Urothelium cell line (cell line): ENCODE results near the gene PTGDR2.

Experiments
- DNase-seq: peaks from one replicate; pipeline ENCODE4 v3.0.0; 2011; ENCODE audit warnings: low spot score, mixed read lengths
- FAIRE-seq: peaks from 2 replicates; lab custom pipeline; 2011; peaks lifted over from hg19 to GRCh38; lab: Jason Lieb, UNC

The PTGDR2 gene

DNA sequence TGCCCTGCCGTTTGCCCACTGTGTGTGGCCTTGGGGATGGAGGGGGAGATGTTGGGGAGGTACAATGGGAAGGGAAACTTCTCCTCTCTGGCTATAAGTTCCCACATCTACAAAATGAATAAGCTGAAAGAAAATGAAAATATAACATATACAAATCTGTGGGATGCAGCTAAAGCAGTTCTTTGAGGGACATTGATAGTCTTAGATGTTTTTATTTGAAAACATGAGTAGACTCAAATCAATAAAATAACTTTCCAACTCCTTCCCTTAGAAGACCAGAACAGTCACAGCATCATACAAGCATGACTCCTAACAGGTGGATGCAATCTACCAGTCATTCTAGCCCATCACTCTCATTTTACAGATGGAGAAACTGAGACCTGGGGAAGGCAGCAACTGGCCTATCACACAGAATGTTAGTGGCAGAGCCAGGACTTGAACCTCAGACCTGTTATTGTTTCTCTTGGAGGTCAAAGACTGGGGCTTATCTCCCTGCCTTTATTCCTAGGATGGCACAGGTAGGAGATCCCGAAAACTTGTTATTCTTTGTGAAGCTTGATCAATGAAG is 39.1 kb downstream of the PTGDR2 start:
- no peak for DNase-seq
- no peak for FAIRE-seq

GRCh38 chr11:60814112-60814511 is 41.6 kb downstream of the PTGDR2 start:
- DNase-seq (no peak), FAIRE-seq (no peak)

DNA sequence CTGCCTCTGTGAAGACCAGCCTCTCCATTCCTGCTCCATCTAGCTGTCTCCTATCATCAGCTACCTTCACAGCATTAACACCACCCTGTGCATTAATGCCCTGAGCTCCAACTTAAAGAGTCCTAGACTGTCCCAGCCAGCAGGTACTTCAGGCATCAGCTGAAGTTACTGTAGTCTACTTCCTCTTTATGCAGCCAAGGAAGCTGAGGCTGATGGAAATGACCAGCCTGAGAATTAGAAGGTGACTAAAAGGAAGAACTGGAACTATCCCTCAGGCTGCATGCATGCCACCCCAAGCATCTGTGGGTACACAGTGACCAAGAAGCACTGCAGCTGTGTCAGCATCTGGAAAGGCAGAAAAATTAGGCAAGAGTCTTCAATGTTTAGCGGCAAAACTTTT is 42.4 kb downstream of the PTGDR2 start:
- no peak for FAIRE-seq
- no peak for DNase-seq

- DNase-seq: no peak
- FAIRE-seq: no peak
Observed at GRCh38 chr11:60810569-60810968, 45.2 kb downstream of the PTGDR2 start.

GRCh38 chr11:60810151-60810550 is 45.6 kb downstream of the PTGDR2 start:
- no peak for DNase-seq
- no peak for FAIRE-seq

DNA sequence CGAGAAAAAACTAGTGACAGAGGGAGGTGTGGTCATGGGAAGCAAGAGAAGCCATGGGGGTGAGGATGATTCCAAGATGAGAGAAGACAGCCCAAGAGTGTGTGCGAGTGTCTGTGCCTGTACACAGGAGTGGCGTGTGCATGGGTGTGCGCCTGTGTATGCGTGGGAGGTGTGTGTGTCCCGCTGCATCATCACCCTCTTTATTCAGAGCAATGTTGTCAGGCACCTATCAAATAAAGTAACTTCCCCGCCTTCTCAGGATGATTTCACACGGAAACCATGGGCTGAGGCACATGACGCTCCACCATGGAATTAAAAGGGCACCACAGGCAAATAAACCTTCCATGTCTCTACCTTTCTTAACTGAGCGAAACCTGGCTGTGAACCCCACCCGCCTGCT is 46.1 kb downstream of the PTGDR2 start:
- FAIRE-seq (no peak), DNase-seq (no peak)

GRCh38 chr11:60809249-60809648 is 46.5 kb downstream of the PTGDR2 start:
- DNase-seq (no peak), FAIRE-seq (no peak)

DNA sequence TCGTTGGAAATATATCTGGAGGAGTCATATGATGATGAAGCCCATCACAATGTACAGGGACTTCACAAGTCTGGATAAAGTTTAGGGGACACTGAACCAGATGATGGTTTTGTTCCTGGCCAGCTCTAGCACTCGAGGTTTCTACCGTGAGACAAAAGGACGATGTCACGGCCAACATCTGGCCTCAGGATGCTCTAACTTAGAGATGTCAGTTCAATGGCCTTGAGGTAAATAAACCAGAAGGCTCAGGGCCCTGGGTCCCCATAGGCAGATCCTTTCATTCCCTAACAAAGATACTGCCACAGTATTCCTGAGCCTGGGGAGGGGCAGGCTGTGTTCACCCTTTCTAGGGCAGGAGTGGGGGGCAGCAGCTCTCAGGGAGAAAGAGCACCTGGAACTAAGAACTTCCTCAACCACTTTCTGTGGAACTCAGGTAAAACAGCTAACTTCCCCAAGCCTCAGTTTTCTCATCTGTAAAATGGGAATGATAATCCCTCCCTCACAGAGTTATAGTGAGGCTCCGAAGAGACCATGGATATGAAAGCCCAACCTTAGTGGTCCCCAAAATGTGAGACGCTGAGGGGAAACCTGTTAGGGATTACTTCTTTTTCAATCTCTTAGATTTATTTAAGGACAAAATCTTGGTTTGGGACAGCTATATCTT is 52.3 kb downstream of the PTGDR2 start:
- FAIRE-seq: no peak
- no peak for DNase-seq

DNA sequence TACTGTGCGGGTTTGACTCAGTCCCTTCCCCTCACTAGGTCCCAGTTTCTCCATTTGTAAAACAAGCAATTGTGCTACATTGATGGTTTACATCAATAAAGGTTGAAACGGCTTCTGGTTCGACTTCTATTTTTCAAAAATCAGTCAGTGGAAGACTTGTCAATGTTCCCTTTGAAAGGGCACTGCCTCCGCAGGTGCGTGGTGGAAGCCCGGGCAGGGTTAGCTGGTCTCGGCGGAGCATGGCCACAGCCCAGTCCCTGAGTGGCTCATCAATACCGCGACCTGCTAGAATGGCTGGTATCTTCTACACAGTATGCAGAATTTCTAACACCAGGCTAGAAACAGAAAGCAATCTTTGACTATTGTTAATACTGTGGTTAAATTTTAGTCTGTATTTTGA is 54.6 kb downstream of the PTGDR2 start:
- no peak for DNase-seq
- no peak for FAIRE-seq
